ENCODE data around the gene PSD4. TPM values are rescaled to one million over a fixed set of nuclear protein-coding genes. Genes with fewer than 3 reads are reported as not detected.

Gene PSD4
- total RNA-seq, 1 experiment from 2014 or later, result 1.0 TPM

DNA sequence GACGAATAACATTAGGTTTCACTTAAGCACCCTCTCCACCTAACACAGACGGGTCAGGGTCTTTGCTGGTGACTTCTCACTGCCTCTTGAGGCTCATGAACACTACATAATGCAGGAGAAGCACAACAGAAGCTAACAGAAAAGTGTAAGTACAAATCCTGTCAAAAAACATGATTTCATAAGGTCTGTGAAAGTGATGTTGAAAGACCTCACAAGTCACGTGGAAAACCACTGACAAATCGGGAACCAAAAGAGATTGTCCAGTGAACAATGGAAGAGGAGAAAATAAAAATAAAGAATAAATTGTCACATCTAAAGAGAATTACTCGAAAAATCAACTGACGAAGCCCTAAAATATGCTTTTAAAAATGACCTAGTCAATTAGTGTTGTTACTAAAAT, 14.0 kb downstream of the PSD4 start:
- WGBS (ENCODE audit: extremely low coverage, insufficient read length, low lambda C conversion rate), result no CpG with 5 or more reads among the region's 6 CpGs
- H2AFZ ChIP-seq (ENCODE audit: low read length), result no peak overlapping the region
- H2BK12ac ChIP-seq (ENCODE audit: insufficient read length, low read depth, low read length), result no peak overlapping the region
- H3K79me1 ChIP-seq (ENCODE audit: insufficient read depth, low read depth, low read length, poor library complexity, severe bottlenecking), result no peaks in the 10 kb centered on the region
- H3K14ac ChIP-seq (ENCODE audit: insufficient read depth, low read length), result no peak overlapping the region
- H3K23me2 ChIP-seq (ENCODE audit: insufficient read length, low read depth, low read length, poor library complexity, severe bottlenecking), result no peaks in the 10 kb centered on the region
- no peak overlapping the region for H2BK20ac ChIP-seq (ENCODE audit: low read depth, low read length, poor library complexity, severe bottlenecking)
- H4K91ac ChIP-seq (ENCODE audit: insufficient read length, low read depth, low read length), result no peak overlapping the region
- H2BK5ac ChIP-seq (ENCODE audit: insufficient read length, low read length), result no peak overlapping the region
- H3K79me2 ChIP-seq (ENCODE audit: insufficient read depth, low read length), result no peaks in the 10 kb centered on the region
- H3K27ac ChIP-seq (ENCODE audit: insufficient read length, low read depth, low read length), result no peak overlapping the region
- no peak overlapping the region for H3K9ac ChIP-seq (ENCODE audit: extremely low read depth, insufficient read length, low read length)
- no peak overlapping the region for H4K8ac ChIP-seq (replicated peaks; ENCODE audit: insufficient read length, low read depth, low read length)
- no peak overlapping the region for H3K23ac ChIP-seq (ENCODE audit: insufficient read length, low read depth, low read length)
- no peak overlapping the region for H3K56ac ChIP-seq (ENCODE audit: insufficient read length, low read depth, low read length)
- Mint-ChIP-seq H3K9me3 (no peaks in the 10 kb centered on the region; a peak in 1 of 5 replicates), H3K27me3 (ENCODE audit: low read depth) (peaks cover 3% of the 10 kb centered on the region), H3K4me3 (no peak overlapping the region), H3K4me1 (peaks cover 7 to 13% of the 10 kb centered on the region in 2 experiments), H3K27ac (no peak overlapping the region), H3K36me3 (ENCODE audit: insufficient read depth in 1 of 3, low read depth in 3 of 3) (no peaks in the 10 kb centered on the region; a peak in 1 of 7 replicates)
- no peak overlapping the region for H2AK5ac ChIP-seq (ENCODE audit: insufficient read length, low read length)
- no peak for DNase-seq
- no peaks in the 10 kb centered on the region for H4K20me1 ChIP-seq (ENCODE audit: control insufficient read depth, insufficient read depth, insufficient read length)
- H3K18ac ChIP-seq (ENCODE audit: insufficient read length, low read depth, low read length), result no peak overlapping the region
- H3K9me3 ChIP-seq (ENCODE audit: control insufficient read depth, low read depth, low read length), result no peaks in the 10 kb centered on the region
- H3K4me2 ChIP-seq (ENCODE audit: insufficient read depth, insufficient read length, low read length), result no peak overlapping the region
- no peaks in the 10 kb centered on the region; the same call in 1 of the 2 replicates for H3K4me1 ChIP-seq (ENCODE audit: insufficient read depth, low read length)
- H2BK15ac ChIP-seq (ENCODE audit: low read depth, low read length), result no peak overlapping the region
- no peak overlapping the region for H3K4ac ChIP-seq (ENCODE audit: low read depth, low read length)
- H2BK120ac ChIP-seq (ENCODE audit: low read depth, low read length, poor library complexity, severe bottlenecking), result no peak overlapping the region
- H3T11ph ChIP-seq (ENCODE audit: low read length), result no peak overlapping the region
- TF ChIP-seq CTCF (conservative IDR thresholded peaks at IDR 0.05), result no peak
- H3K27me3 ChIP-seq (ENCODE audit: insufficient read depth, low read length), result no peaks in the 10 kb centered on the region
- no peak overlapping the region for H4K5ac ChIP-seq (ENCODE audit: insufficient read length, low read depth, low read length)
